ENCODE measurements around the gene ZDHHC7. TPM values are rescaled to one million over a fixed set of nuclear protein-coding genes. Genes with fewer than 3 reads are reported as not detected.

The ZDHHC7 gene
- total RNA-seq, 1 donor from 2014 or later: 59.2 TPM

GRCh38 chr16:84928679-84929420 is 82.5 kb downstream of the ZDHHC7 start:
- Mint-ChIP-seq H3K4me1 (ENCODE audit: low read depth, unreplicated experiment) (peaks cover 12% of the 10 kb centered on the region), H3K27ac (ENCODE audit: unreplicated experiment) (no peak overlapping the region), H3K27me3 (ENCODE audit: low read depth, unreplicated experiment) (peaks cover 19% of the 10 kb centered on the region), H3K9me3 (ENCODE audit: unreplicated experiment) (peaks cover 4% of the 10 kb centered on the region), H3K4me3 (ENCODE audit: unreplicated experiment) (no peak overlapping the region), H3K36me3 (ENCODE audit: low read depth, unreplicated experiment) (no peaks in the 10 kb centered on the region)
- Histone ChIP-seq H3K27me3 (ENCODE audit: insufficient read depth, low read length) (no peaks in the 10 kb centered on the region), H2AFZ (ENCODE audit: low read depth, low read length) (no peak overlapping the region), H3K4me1 (ENCODE audit: insufficient read depth, low read length) (no peaks in the 10 kb centered on the region), H3K4me3 (ENCODE audit: insufficient read depth, low read depth, low read length) (no peak overlapping the region), H3K27ac (ENCODE audit: low read depth, low read length) (no peak overlapping the region), H4K20me1 (ENCODE audit: insufficient read depth, low read length) (no peaks in the 10 kb centered on the region), H3K36me3 (ENCODE audit: insufficient read depth, low read length) (no peaks in the 10 kb centered on the region), H3K79me2 (ENCODE audit: insufficient read depth, low read length) (no peaks in the 10 kb centered on the region), H3K4me2 (ENCODE audit: low read length) (no peak overlapping the region), H3K9ac (ENCODE audit: low read length) (no peak overlapping the region), H3K9me3 (ENCODE audit: insufficient read depth, low read depth, low read length) (no peaks in the 10 kb centered on the region)
- FAIRE-seq (no peak), DNase-seq (ENCODE audit: low read depth) (no peak)
- TF ChIP-seq EZH2 (IDR thresholded peaks at IDR 0.05; ENCODE audit: insufficient read depth, low read length): no peak
- no peak for TF ChIP-seq CTCF (IDR thresholded peaks at IDR 0.05; ENCODE audit: insufficient read depth, low read depth, low read length)

GRCh38 chr16:84927621-84928591 is 83.4 kb downstream of the ZDHHC7 start:
- Histone ChIP-seq H3K4me1 (ENCODE audit: insufficient read depth, low read length) (peaks cover 1% of the 10 kb centered on the region), H3K36me3 (ENCODE audit: insufficient read depth, low read length) (no peaks in the 10 kb centered on the region), H3K9ac (ENCODE audit: low read length) (no peak overlapping the region), H3K4me2 (ENCODE audit: low read length) (no peak overlapping the region), H3K9me3 (ENCODE audit: insufficient read depth, low read depth, low read length) (no peaks in the 10 kb centered on the region), H4K20me1 (ENCODE audit: insufficient read depth, low read length) (no peaks in the 10 kb centered on the region), H3K27me3 (ENCODE audit: insufficient read depth, low read length) (no peaks in the 10 kb centered on the region), H3K4me3 (ENCODE audit: insufficient read depth, low read depth, low read length) (no peak overlapping the region), H2AFZ (ENCODE audit: low read depth, low read length) (no peak overlapping the region), H3K27ac (ENCODE audit: low read depth, low read length) (no peak overlapping the region), H3K79me2 (ENCODE audit: insufficient read depth, low read length) (no peaks in the 10 kb centered on the region)
- FAIRE-seq: no peak
- Mint-ChIP-seq H3K27me3 (ENCODE audit: low read depth, unreplicated experiment) (peaks cover 17% of the 10 kb centered on the region), H3K4me1 (ENCODE audit: low read depth, unreplicated experiment) (peaks cover 14% of the 10 kb centered on the region), H3K4me3 (ENCODE audit: unreplicated experiment) (no peak overlapping the region), H3K27ac (ENCODE audit: unreplicated experiment) (no peak overlapping the region), H3K9me3 (ENCODE audit: unreplicated experiment) (peaks cover 4% of the 10 kb centered on the region), H3K36me3 (ENCODE audit: low read depth, unreplicated experiment) (no peaks in the 10 kb centered on the region)
- DNase-seq (ENCODE audit: low read depth): no peak
- TF ChIP-seq EZH2 (IDR thresholded peaks at IDR 0.05; ENCODE audit: insufficient read depth, low read length) (no peak), CTCF (IDR thresholded peaks at IDR 0.05; ENCODE audit: insufficient read depth, low read depth, low read length) (no peak)

All from astrocyte (in vitro differentiated cells and primary cell).